K562 (cell line): ENCODE data around the gene EFNA1. TPM values are rescaled to one million over a fixed set of nuclear protein-coding genes. Genes with fewer than 3 reads are reported as not detected.

ENCODE experiments used
- BCOR ChIP-seq: fragments of 450-650 bp; IDR thresholded peaks from 2 replicates; pipeline ENCODE4 v1.6.1; 2016
- CHAMP1 ChIP-seq: fragments of 450-650 bp; IDR thresholded peaks from 2 replicates; pipeline ENCODE4 v1.6.1; 2016; ENCODE audit warnings: mild to moderate bottlenecking
- FOXA1 ChIP-seq: fragments of 450-650 bp; IDR thresholded peaks from 2 replicates; pipeline ENCODE4 v1.6.1; 2016; ENCODE audit warnings: mild to moderate bottlenecking, borderline replicate concordance
- GTF3C2 ChIP-seq: IDR thresholded peaks from 3 replicates; pipeline ENCODE4 v1.6.1; 2011; ENCODE audit warnings: borderline replicate concordance, mild to moderate bottlenecking, moderate library complexity; ENCODE audit not compliant: insufficient read length; ENCODE audit errors: extremely low read depth
- KAT2B ChIP-seq: IDR thresholded peaks from one replicate; pipeline ENCODE4 v1.6.1; 2012; ENCODE audit warnings: low read depth, mild to moderate bottlenecking, control low read depth, inconsistent platforms, low read length, moderate library complexity
- LEF1 ChIP-seq: fragments of 450-650 bp; IDR thresholded peaks from 2 replicates; pipeline ENCODE4 v1.6.1; 2016; ENCODE audit warnings: mild to moderate bottlenecking
- MXD1 ChIP-seq: fragments of 250-450 bp; sonication (Bioruptor Pico); IDR thresholded peaks from 2 replicates; pipeline ENCODE4 v1.8.0; 2021; ENCODE audit warnings: borderline replicate concordance, mild to moderate bottlenecking, moderate library complexity; ENCODE audit not compliant: poor library complexity, severe bottlenecking
- PHB ChIP-seq: fragments of 250-450 bp; sonication (Bioruptor Pico); IDR thresholded peaks from 2 replicates; pipeline ENCODE4 v1.5.0; 2021
- PPARD ChIP-seq: fragments of 250-450 bp; sonication (Bioruptor Pico); IDR thresholded peaks from 2 replicates; pipeline ENCODE4 v1.8.0; 2022; ENCODE audit warnings: inconsistent platforms, mild to moderate bottlenecking, moderate library complexity
- RBM15 ChIP-seq: fragments of 200-400 bp; formaldehyde crosslinking; IDR thresholded peaks from 2 replicates; pipeline ENCODE4 v1.6.1; 2018; ENCODE audit warnings: mild to moderate bottlenecking, low read length, moderate library complexity; ENCODE audit not compliant: insufficient read depth
- RFX7 ChIP-seq: fragments of 250-450 bp; sonication (Bioruptor Pico); IDR thresholded peaks from 2 replicates; pipeline ENCODE4 v1.5.1; 2021; ENCODE audit warnings: mild to moderate bottlenecking
- SMAD4 ChIP-seq: fragments of 250-450 bp; sonication (Bioruptor Pico); conservative IDR thresholded peaks from 2 replicates; pipeline ENCODE4 v1.8.0; 2021; ENCODE audit warnings: inconsistent platforms, mild to moderate bottlenecking, moderate library complexity
- SMARCA4 ChIP-seq: fragments of 450-650 bp; IDR thresholded peaks from 2 replicates; pipeline ENCODE4 v1.6.1; 2016
- SOX6 ChIP-seq: fragments of 450-650 bp; IDR thresholded peaks from 2 replicates; pipeline ENCODE4 v1.6.1; 2014; ENCODE audit warnings: mild to moderate bottlenecking
- XRCC3 ChIP-seq: fragments of 450-650 bp; IDR thresholded peaks from 2 replicates; pipeline ENCODE4 v1.6.1; 2017; ENCODE audit warnings: mild to moderate bottlenecking, moderate library complexity
- ZBTB2 ChIP-seq: fragments of 450-650 bp; IDR thresholded peaks from 2 replicates; pipeline ENCODE4 v1.6.1; 2016; ENCODE audit warnings: antibody characterized with exemption
- ZNF175 ChIP-seq: fragments of 200-800 bp; sonication (Bioruptor generic); IDR thresholded peaks from 2 replicates; pipeline ENCODE4 v1.6.1; 2016; ENCODE audit warnings: low read depth, mild to moderate bottlenecking, missing genetic modification characterization, missing compliant biosample characterization
- ZNF232 ChIP-seq: sonication (generic); formaldehyde crosslinking; IDR thresholded peaks from 2 replicates; pipeline ENCODE4 v1.8.0; 2022; ENCODE audit warnings: mild to moderate bottlenecking, missing genetic modification reagents
- ZNF280B ChIP-seq: fragments of 250-450 bp; sonication (Bioruptor Pico); IDR thresholded peaks from 2 replicates; pipeline ENCODE4 v1.5.1; 2021; ENCODE audit warnings: mild to moderate bottlenecking
- ZNF79 ChIP-seq: fragments of 250-450 bp; sonication (Bioruptor Pico); IDR thresholded peaks from 2 replicates; pipeline ENCODE4 v1.4.0; 2020; ENCODE audit warnings: low read depth, mild to moderate bottlenecking, moderate library complexity
- ZSCAN29 ChIP-seq: fragments of 450-650 bp; IDR thresholded peaks from 2 replicates; pipeline ENCODE4 v1.6.1; 2017
- polyA plus RNA-seq, 8 experiments: library from polyadenylated mRNA; depleted of rRNA in 4 of 8; stranded (reverse) in 5 of 8; unstranded in 3 of 8; fragments of >200 nt; fragmentation: Nextera tagmentation in 2 of 8; fragmentation: Illumina TruSeq in 1 of 8; extraction: Ambion mirVana in 2 of 8; extraction: Trizol in 1 of 8; gene quantifications; 2 replicates each; pipeline versions ENCODE4 v1.2.1 to v1.2.3, GENCODE V29; 2011 to 2014; ENCODE audit warnings: inconsistent platforms in 1 of 8, missing spikeins in 1 of 8
- total RNA-seq, 7 experiments: library from RNA; depleted of rRNA in 6 of 7; stranded (reverse); fragments of >200 nt in 6 of 7; fragmentation: Illumina TruSeq in 2 of 7; extraction: Trizol in 2 of 7; gene quantifications; 2 replicates each; pipeline versions ENCODE4 v1.2.1 to v1.2.3, GENCODE V29; 2011 to 2021; ENCODE audit warnings: low replicate concordance in 1 of 7

EFNA1 gene
- total and polyA plus RNA-seq, 9 of the 15 experiments (the other 6 are each of a cell fraction or from before 2014, with no cell fraction given) = 2.1 to 9.3 (median 3.0) TPM

- TF ChIP-seq ZBTB2 = 0 out of 2 replicates have a peak, but pooled peaks have one; percentile 17
- TF ChIP-seq SOX6 = no peak
- TF ChIP-seq CHAMP1 = no peak
- TF ChIP-seq GTF3C2 = no peak
- no peak for TF ChIP-seq ZNF175 (CRISPR knock-in tag)
- no peak for TF ChIP-seq SMARCA4
- TF ChIP-seq PHB (CRISPR knock-in tag) = no peak
- no peak for TF ChIP-seq SMAD4
- TF ChIP-seq BCOR = no peak
- TF ChIP-seq RFX7 (CRISPR knock-in tag) = no peak
- TF ChIP-seq MXD1 (CRISPR knock-in tag) = no peak
- no peak for TF ChIP-seq KAT2B
- TF ChIP-seq ZNF232 (CRISPR knock-in tag) = no peak
- no peak for TF ChIP-seq FOXA1
- TF ChIP-seq LEF1 = no peak
- no peak for TF ChIP-seq ZNF280B (CRISPR knock-in tag)
- no peak for TF ChIP-seq RBM15
- no peak for TF ChIP-seq ZNF79
- no peak for TF ChIP-seq ZSCAN29
- TF ChIP-seq PPARD = no peak
- no peak for TF ChIP-seq XRCC3
Observed at GRCh38 chr1:155079487-155080311, 48.0 kb upstream of the EFNA1 start (continued).
